MM.1S (cell line): Measurements from ENCODE around the gene CRTC3.

Source experiments
- DNase-seq: peaks from one replicate; pipeline ENCODE4 v3.0.0-alpha.2; 2015
- H2AFZ ChIP-seq: fragments of 300-600 bp; sonication (generic); 2 replicates; pipeline ENCODE4 v1.6.0; 2016; ENCODE audit warnings: antibody characterized with exemption, low read length
- H3F3A ChIP-seq: fragments of 300-600 bp; sonication (generic); 2 replicates; pipeline ENCODE4 v1.6.1; 2016; ENCODE audit warnings: mild to moderate bottlenecking, antibody characterized with exemption, low read length, moderate library complexity, mixed read lengths; ENCODE audit not compliant: insufficient read depth
- H3K27ac ChIP-seq: fragments of 300-600 bp; sonication (generic); 2 replicates; pipeline ENCODE4 v1.5.1; 2016; ENCODE audit warnings: mild to moderate bottlenecking, low read length
- H3K27me3 ChIP-seq: fragments of 300-600 bp; sonication (generic); replicated peaks from 2 replicates; pipeline ENCODE4 v1.6.0; 2016; ENCODE audit warnings: low read length; ENCODE audit not compliant: insufficient read depth
- H3K36me3 ChIP-seq: fragments of 300-600 bp; sonication (generic); replicated peaks from 2 replicates; pipeline ENCODE4 v1.6.1; 2016; ENCODE audit warnings: mild to moderate bottlenecking, low read length, mixed read lengths; ENCODE audit not compliant: insufficient read depth
- H3K4me1 ChIP-seq: fragments of 300-600 bp; sonication (generic); 2 replicates; pipeline ENCODE4 v1.6.1; 2016; ENCODE audit warnings: low read length, mixed read lengths
- H3K4me2 ChIP-seq: fragments of 300-600 bp; sonication (generic); 2 replicates; pipeline ENCODE4 v1.6.0; 2016; ENCODE audit warnings: low read depth, low read length
- H3K4me3 ChIP-seq: fragments of 300-600 bp; sonication (generic); 2 replicates; pipeline ENCODE4 v1.5.1; 2016; ENCODE audit warnings: low read length, mixed read lengths
- H3K79me2 ChIP-seq: fragments of 300-600 bp; sonication (generic); 2 replicates; pipeline ENCODE4 v1.6.1; 2016; ENCODE audit warnings: mixed run types, low read length, mixed read lengths
- H3K9ac ChIP-seq: fragments of 300-600 bp; sonication (generic); 2 replicates; pipeline ENCODE4 v1.6.1; 2016; ENCODE audit warnings: low read length, mixed read lengths
- H3K9me2 ChIP-seq: fragments of 300-600 bp; sonication (generic); replicated peaks from 2 replicates; pipeline ENCODE4 v1.6.1; 2016; ENCODE audit warnings: mild to moderate bottlenecking, low read length, mixed read lengths; ENCODE audit not compliant: insufficient read depth
- H3K9me3 ChIP-seq: fragments of 300-600 bp; sonication (generic); replicated peaks from 2 replicates; pipeline ENCODE4 v1.6.1; 2016; ENCODE audit warnings: mild to moderate bottlenecking, low read length, mixed read lengths; ENCODE audit not compliant: insufficient read depth
- H4K20me1 ChIP-seq: fragments of 300-600 bp; sonication (generic); 2 replicates; pipeline ENCODE4 v1.6.1; 2016; ENCODE audit warnings: mild to moderate bottlenecking, low read length, moderate library complexity, mixed read lengths; ENCODE audit not compliant: insufficient read depth
- CTCF ChIP-seq: fragments of 300-600 bp; sonication (generic); IDR thresholded peaks from 2 replicates; pipeline ENCODE4 v1.5.1; 2016; ENCODE audit warnings: antibody characterized with exemption, low read length, mixed read lengths
- EZH2 ChIP-seq: fragments of 300-600 bp; sonication (generic); optimal IDR thresholded peaks from 2 replicates; pipeline ENCODE3; 2017; ENCODE audit warnings: low read depth, mild to moderate bottlenecking, antibody characterized with exemption, low read length, mixed read lengths
- EZH2phosphoT487 ChIP-seq: fragments of 300-600 bp; sonication (generic); IDR thresholded peaks from 2 replicates; pipeline ENCODE4 v1.6.1; 2018; ENCODE audit warnings: antibody characterized with exemption, low read length

CRTC3 gene

GRCh38 chr15:90638963-90639362 lies 109.2 kb downstream of the CRTC3 start:
- no peak overlapping the region for H3K4me3 ChIP-seq
- no peak overlapping the region for H3K4me2 ChIP-seq
- no peaks in the 10 kb centered on the region for H4K20me1 ChIP-seq
- no peaks in the 10 kb centered on the region for H3K9me2 ChIP-seq
- no peaks in the 10 kb centered on the region for H3F3A ChIP-seq
- no peak for TF ChIP-seq EZH2phosphoT487
- no peaks in the 10 kb centered on the region for H3K79me2 ChIP-seq
- no peak overlapping the region for H3K27ac ChIP-seq
- no peak overlapping the region for H2AFZ ChIP-seq
- no peak overlapping the region for H3K9ac ChIP-seq
- no peak for DNase-seq
- no peaks in the 10 kb centered on the region for H3K9me3 ChIP-seq
- H3K36me3 ChIP-seq = no peaks in the 10 kb centered on the region
- no peaks in the 10 kb centered on the region for H3K4me1 ChIP-seq
- H3K27me3 ChIP-seq = no peaks in the 10 kb centered on the region

- H3K4me3 ChIP-seq = no peak overlapping the region
- H3K4me1 ChIP-seq = no peaks in the 10 kb centered on the region
- H3K4me2 ChIP-seq = no peak overlapping the region
- no peaks in the 10 kb centered on the region for H3K79me2 ChIP-seq
- H3F3A ChIP-seq = no peaks in the 10 kb centered on the region
- H3K36me3 ChIP-seq = no peaks in the 10 kb centered on the region
- no peak overlapping the region for H3K9ac ChIP-seq
- no peaks in the 10 kb centered on the region for H4K20me1 ChIP-seq
- H3K27me3 ChIP-seq = no peaks in the 10 kb centered on the region
- H2AFZ ChIP-seq = no peak overlapping the region
- no peaks in the 10 kb centered on the region for H3K9me3 ChIP-seq
- no peak overlapping the region for H3K27ac ChIP-seq
- H3K9me2 ChIP-seq = no peaks in the 10 kb centered on the region
- DNase-seq = no peak
- TF ChIP-seq CTCF = no peak
- no peak for TF ChIP-seq EZH2
- no peak for TF ChIP-seq EZH2phosphoT487
Observed at GRCh38 chr15:90640862-90641261, 111.1 kb downstream of the CRTC3 start.

GRCh38 chr15:90641581-90642463 lies 112.1 kb downstream of the CRTC3 start:
- H4K20me1 ChIP-seq = no peaks in the 10 kb centered on the region
- H3K9ac ChIP-seq = no peak overlapping the region
- no peak for DNase-seq
- H2AFZ ChIP-seq = no peak overlapping the region
- no peaks in the 10 kb centered on the region for H3K36me3 ChIP-seq
- no peak overlapping the region for H3K4me3 ChIP-seq
- no peak overlapping the region for H3K4me2 ChIP-seq
- no peaks in the 10 kb centered on the region for H3K27me3 ChIP-seq
- H3F3A ChIP-seq = no peaks in the 10 kb centered on the region
- H3K79me2 ChIP-seq = no peaks in the 10 kb centered on the region
- H3K4me1 ChIP-seq = no peaks in the 10 kb centered on the region
- no peaks in the 10 kb centered on the region for H3K9me2 ChIP-seq
- no peak overlapping the region for H3K27ac ChIP-seq
- H3K9me3 ChIP-seq = no peaks in the 10 kb centered on the region
- TF ChIP-seq CTCF = no peak
- no peak for TF ChIP-seq EZH2phosphoT487
- TF ChIP-seq EZH2 = no peak
